Panc1 (cell line): Measurements from ENCODE around the gene CBX4. TPM values are rescaled to one million over a fixed set of nuclear protein-coding genes. Genes with fewer than 3 reads are reported as not detected.

Experiments used
- ATAC-seq: fragments of 200-7000 bp; cut with Tn5 transposase; 2 replicates; pipeline ENCODE4 v1.9.1; 2020; ENCODE audit warnings: mild to moderate bottlenecking, moderate library complexity
- BruUV-seq: library from RNA; stranded (reverse); fragments of 400-500 nt; replicated peaks from 2 replicates; lab custom pipeline; 2021; lab: Mats Ljungman, UMichigan
- CTCF ChIA-PET: fragments of 300-600 bp; sonication (Branson Sonifier 250); formaldehyde crosslinking; loops from one replicate; lab custom pipeline; 2022; ENCODE audit warnings: antibody characterized with exemption; lab: Charles Lee
- POLR2A ChIA-PET: fragments of 300-600 bp; sonication (Branson Sonifier 250); formaldehyde crosslinking; loops from one replicate; lab custom pipeline; 2022; ENCODE audit warnings: antibody characterized with exemption; lab: Charles Lee
- DNase-seq: peaks from one replicate; pipeline ENCODE4 v3.0.0-alpha.2; 2010; ENCODE audit warnings: low read depth, low spot score
- H3K27ac ChIP-seq: 2 replicates; pipeline ENCODE4 v1.5.1; 2011; ENCODE audit warnings: mild to moderate bottlenecking, low read length, inconsistent platforms
- H3K27me3 ChIP-seq: fragments of 200-500 bp; sonication (Bioruptor generic); 2 replicates; pipeline ENCODE4 v1.6.0; 2014; ENCODE audit warnings: low read length, inconsistent platforms; ENCODE audit not compliant: control insufficient read depth, insufficient read depth
- H3K36me3 ChIP-seq: fragments of 200-500 bp; sonication (Bioruptor generic); 2 replicates; pipeline ENCODE4 v1.5.1; 2014; ENCODE audit warnings: inconsistent platforms, mild to moderate bottlenecking, low read length, moderate library complexity; ENCODE audit not compliant: control insufficient read depth, insufficient read depth
- H3K4me1 ChIP-seq: 2 replicates; pipeline ENCODE4 v1.5.1; 2011; ENCODE audit warnings: inconsistent platforms, mild to moderate bottlenecking, low read length, moderate library complexity; ENCODE audit not compliant: control insufficient read depth, insufficient read depth
- H3K4me3 ChIP-seq, 2 experiments: 2 replicates each; pipeline ENCODE4 v1.5.1; 2011 to 2012; ENCODE audit warnings: low read depth in 2 of 2, low read length in 2 of 2, mild to moderate bottlenecking in 2 of 2, inconsistent platforms in 1 of 2, moderate library complexity in 1 of 2
- H3K9me3 ChIP-seq: fragments of 200-500 bp; sonication (Bioruptor generic); 2 replicates; pipeline ENCODE4 v1.5.1; 2014; ENCODE audit warnings: low read depth, mild to moderate bottlenecking, inconsistent platforms, low read length, moderate library complexity; ENCODE audit not compliant: control insufficient read depth, insufficient read depth
- POLR2AphosphoS5 ChIP-seq: IDR thresholded peaks from 2 replicates; pipeline ENCODE4 v1.6.1; 2012; ENCODE audit warnings: mild to moderate bottlenecking, low read depth, low read length, moderate library complexity
- SIN3A ChIP-seq: IDR thresholded peaks from 2 replicates; pipeline ENCODE4 v1.6.1; 2012; ENCODE audit warnings: low read depth, mild to moderate bottlenecking, low read length, moderate library complexity, borderline replicate concordance; ENCODE audit not compliant: insufficient read depth
- TCF7L2 ChIP-seq: IDR thresholded peaks from 2 replicates; pipeline ENCODE4 v1.6.1; 2011; ENCODE audit warnings: mild to moderate bottlenecking, low read depth, low read length, inconsistent platforms
- in situ Hi-C: cut with HindIII; loops from 2 replicates; pipeline ENCODE4 v1.10.0; 2016; ENCODE audit warnings: low sequenced_read_pairs, low pct_unique_long_range_greater_than_20kb
- intact Hi-C: fragments of 100-400 bp; cut with micrococcal nuclease; formaldehyde crosslinking; loops from one replicate; pipeline ENCODE4 v1.10.0; 2022; ENCODE audit not compliant: unreplicated experiment
- total RNA-seq: library from RNA; stranded (reverse); gene quantifications from one replicate; pipeline ENCODE4 v1.2.1, GENCODE V29; 2021; ENCODE audit not compliant: unreplicated experiment
- TF ChIP-seq, protein P1 (sequence below), 2 experiments: IDR thresholded peaks; 2 replicates each; pipeline ENCODE4 v1.6.1; 2011 to 2012; ENCODE audit warnings: low read depth in 2 of 2, control low read depth in 1 of 2, low read length in 1 of 2, mild to moderate bottlenecking in 1 of 2, moderate library complexity in 1 of 2; ENCODE audit not compliant: insufficient read depth in 1 of 2
- TF ChIP-seq, protein P2 (sequence below): fragments of 450-650 bp; IDR thresholded peaks from 2 replicates; pipeline ENCODE4 v1.5.1; 2017; ENCODE audit warnings: mild to moderate bottlenecking

The CBX4 gene
- total RNA-seq, 1 experiment from 2014 or later = 48.6 TPM

DNA sequence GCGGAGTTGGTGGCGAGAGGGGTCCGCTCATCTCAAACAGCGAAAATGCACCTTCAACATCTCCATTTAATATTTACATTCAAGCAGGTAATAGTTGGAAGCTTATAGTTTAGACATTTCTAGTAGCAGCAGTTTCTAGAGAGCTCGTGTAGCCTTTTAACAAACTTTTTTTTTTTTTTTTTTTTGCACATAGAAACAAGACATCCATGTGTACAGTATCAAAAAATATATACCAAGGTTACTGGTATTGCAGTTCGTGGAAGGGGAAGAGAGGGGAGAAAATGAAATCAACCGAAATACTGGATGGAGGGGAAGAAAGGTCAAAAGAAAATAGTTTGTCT is 6.2 kb downstream of the CBX4 start:
- BruUV-seq = no TSS peak
- Histone ChIP-seq H3K36me3 (peaks cover 6% of the 10 kb centered on the region), H3K4me1 (peaks cover 70% of the 10 kb centered on the region), H3K27me3 (no peaks in the 10 kb centered on the region), H3K4me3 (peak overlapping the region; percentile 12 to 27), H3K9me3 (no peaks in the 10 kb centered on the region), H3K27ac (peak overlapping the region; percentile 89)
- DNase-seq = no peak
- CTCF ChIA-PET = interaction anchor here (0.6 to 3.6 kb wide), 6 partner anchors 11 to 153 kb away, joined by 3 to 21 read pairs (median 4); no protein-coding TSS in a partner anchor
- POLR2A ChIA-PET = interaction anchor here (0.6 kb wide), 1 partner anchor 867 kb away, joined by 4 read pairs; no protein-coding TSS in a partner anchor
- TF ChIP-seq POLR2AphosphoS5 (no peak), SIN3A (no peak), TCF7L2 (no peak)
- TF ChIP-seq, protein P1, sequence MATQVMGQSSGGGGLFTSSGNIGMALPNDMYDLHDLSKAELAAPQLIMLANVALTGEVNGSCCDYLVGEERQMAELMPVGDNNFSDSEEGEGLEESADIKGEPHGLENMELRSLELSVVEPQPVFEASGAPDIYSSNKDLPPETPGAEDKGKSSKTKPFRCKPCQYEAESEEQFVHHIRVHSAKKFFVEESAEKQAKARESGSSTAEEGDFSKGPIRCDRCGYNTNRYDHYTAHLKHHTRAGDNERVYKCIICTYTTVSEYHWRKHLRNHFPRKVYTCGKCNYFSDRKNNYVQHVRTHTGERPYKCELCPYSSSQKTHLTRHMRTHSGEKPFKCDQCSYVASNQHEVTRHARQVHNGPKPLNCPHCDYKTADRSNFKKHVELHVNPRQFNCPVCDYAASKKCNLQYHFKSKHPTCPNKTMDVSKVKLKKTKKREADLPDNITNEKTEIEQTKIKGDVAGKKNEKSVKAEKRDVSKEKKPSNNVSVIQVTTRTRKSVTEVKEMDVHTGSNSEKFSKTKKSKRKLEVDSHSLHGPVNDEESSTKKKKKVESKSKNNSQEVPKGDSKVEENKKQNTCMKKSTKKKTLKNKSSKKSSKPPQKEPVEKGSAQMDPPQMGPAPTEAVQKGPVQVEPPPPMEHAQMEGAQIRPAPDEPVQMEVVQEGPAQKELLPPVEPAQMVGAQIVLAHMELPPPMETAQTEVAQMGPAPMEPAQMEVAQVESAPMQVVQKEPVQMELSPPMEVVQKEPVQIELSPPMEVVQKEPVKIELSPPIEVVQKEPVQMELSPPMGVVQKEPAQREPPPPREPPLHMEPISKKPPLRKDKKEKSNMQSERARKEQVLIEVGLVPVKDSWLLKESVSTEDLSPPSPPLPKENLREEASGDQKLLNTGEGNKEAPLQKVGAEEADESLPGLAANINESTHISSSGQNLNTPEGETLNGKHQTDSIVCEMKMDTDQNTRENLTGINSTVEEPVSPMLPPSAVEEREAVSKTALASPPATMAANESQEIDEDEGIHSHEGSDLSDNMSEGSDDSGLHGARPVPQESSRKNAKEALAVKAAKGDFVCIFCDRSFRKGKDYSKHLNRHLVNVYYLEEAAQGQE (IDR thresholded peaks at IDR 0.05; ENCODE audit: insufficient read depth in 1 of 2, low read depth in 2 of 2, low read length in 1 of 2) = no peak
- TF ChIP-seq, protein P2, sequence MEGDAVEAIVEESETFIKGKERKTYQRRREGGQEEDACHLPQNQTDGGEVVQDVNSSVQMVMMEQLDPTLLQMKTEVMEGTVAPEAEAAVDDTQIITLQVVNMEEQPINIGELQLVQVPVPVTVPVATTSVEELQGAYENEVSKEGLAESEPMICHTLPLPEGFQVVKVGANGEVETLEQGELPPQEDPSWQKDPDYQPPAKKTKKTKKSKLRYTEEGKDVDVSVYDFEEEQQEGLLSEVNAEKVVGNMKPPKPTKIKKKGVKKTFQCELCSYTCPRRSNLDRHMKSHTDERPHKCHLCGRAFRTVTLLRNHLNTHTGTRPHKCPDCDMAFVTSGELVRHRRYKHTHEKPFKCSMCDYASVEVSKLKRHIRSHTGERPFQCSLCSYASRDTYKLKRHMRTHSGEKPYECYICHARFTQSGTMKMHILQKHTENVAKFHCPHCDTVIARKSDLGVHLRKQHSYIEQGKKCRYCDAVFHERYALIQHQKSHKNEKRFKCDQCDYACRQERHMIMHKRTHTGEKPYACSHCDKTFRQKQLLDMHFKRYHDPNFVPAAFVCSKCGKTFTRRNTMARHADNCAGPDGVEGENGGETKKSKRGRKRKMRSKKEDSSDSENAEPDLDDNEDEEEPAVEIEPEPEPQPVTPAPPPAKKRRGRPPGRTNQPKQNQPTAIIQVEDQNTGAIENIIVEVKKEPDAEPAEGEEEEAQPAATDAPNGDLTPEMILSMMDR = no peak
- in situ Hi-C loops (no loop called here), intact Hi-C loops (loop anchor here (10.0 kb wide), 1 partner anchor 88 kb away; no protein-coding TSS in a partner anchor)
- no peak for ATAC-seq

DNA sequence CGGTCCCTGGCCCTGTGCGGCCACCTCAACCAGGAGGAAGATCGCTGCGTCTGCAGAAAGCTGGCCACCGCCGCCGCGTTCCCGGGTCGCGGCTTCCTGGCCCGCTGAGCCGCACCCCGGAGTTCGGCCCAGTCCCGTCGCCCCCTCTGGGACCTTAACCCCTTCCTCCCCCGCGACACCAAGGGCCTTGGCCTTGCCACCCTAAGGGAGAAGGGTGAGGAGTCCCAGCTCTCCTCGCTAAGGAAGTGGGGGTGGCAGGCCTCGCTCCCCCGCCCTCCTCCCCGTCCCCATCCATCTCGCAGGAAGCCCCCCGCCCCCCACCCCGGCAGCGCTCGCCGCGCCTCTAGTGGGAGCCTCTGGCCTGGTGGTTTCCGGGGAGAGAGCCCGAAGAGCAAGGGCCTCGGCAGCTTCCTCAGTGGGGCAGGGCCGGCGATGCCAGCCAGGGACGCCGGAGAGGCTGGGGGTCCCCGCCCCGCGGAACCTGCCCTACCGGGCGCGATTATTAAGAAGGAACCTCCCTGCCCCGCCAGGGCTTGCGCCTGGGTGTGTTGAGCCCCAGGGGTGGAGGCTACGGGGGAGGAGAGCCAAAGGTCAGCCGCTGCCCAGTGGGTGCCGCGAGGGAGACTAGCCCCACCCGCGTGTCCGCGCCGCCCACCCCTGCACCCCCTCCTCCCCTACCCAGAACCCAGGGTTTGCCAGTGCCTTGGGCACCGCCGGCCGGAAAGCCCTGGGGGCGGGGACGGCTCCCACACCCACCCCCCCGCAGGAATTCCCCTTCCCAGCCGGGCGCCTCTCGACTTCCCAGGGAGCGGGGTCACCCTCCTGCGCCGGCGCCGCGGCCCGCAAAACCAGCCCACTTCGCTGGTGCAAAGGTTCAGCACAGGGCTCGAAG is 6.8 kb downstream of the CBX4 start:
- Histone ChIP-seq H3K27me3 (no peaks in the 10 kb centered on the region), H3K4me3 (peak overlapping the region; percentile 27 to 29), H3K4me1 (peaks cover 68% of the 10 kb centered on the region), H3K36me3 (peaks cover 2% of the 10 kb centered on the region; the same call in 1 of the 2 replicates), H3K27ac (peak overlapping the region; percentile 89), H3K9me3 (no peaks in the 10 kb centered on the region)
- ChIA-PET POLR2A (interaction anchor here (0.6 to 1.2 kb wide), 3 partner anchors 20 to 867 kb away, joined by 3 to 4 read pairs (median 3); no protein-coding TSS in a partner anchor), CTCF (interaction anchor here (0.6 to 3.6 kb wide), 7 partner anchors 11 to 153 kb away, joined by 3 to 21 read pairs (median 3); no protein-coding TSS in a partner anchor)
- TF ChIP-seq, protein P2 = no peak
- TF ChIP-seq POLR2AphosphoS5 = peak; percentile 41
- intact Hi-C loops (loop anchor here (10.0 kb wide), 1 partner anchor 88 kb away; no protein-coding TSS in a partner anchor), in situ Hi-C loops (no loop called here)
- ATAC-seq = peak; percentile 35
- no TSS peak for BruUV-seq
- no peak for DNase-seq
